Activated T-cell treated with anti-CD3 and anti-CD28 coated beads, Interleukin-2, amount 50 U/mL, for 48 hours (primary cell): Measurements from ENCODE around the gene KANK4.
"Not testable (repeated sequence)": the region's sequence is repeated elsewhere in the genome, so short reads cannot be mapped to it uniquely, and the experiment has no call there.

ENCODE experiments used
- DNase-seq, 2 experiments: peaks; one replicate each; pipeline ENCODE4 v3.0.0-alpha.2; 2020

Gene KANK4

GRCh38 chr1:62271134-62271533 is 48.1 kb downstream of the KANK4 start:
- DNase-seq: no peak

GRCh38 chr1:62269851-62270495 is 49.3 kb downstream of the KANK4 start:
- no peak for DNase-seq

- DNase-seq: no peak
Measured at GRCh38 chr1:62269439-62269838, 49.8 kb downstream of the KANK4 start.

GRCh38 chr1:62268315-62268714 is 50.9 kb downstream of the KANK4 start:
- no peak for DNase-seq

- no peak for DNase-seq
Measured at GRCh38 chr1:62265956-62266935, 53.0 kb downstream of the KANK4 start.

- no peak for DNase-seq
Measured at GRCh38 chr1:62263814-62264353, 55.4 kb downstream of the KANK4 start.

GRCh38 chr1:62263006-62263813 is 56.0 kb downstream of the KANK4 start:
- DNase-seq: no peak

- DNase-seq: no peak
Measured at GRCh38 chr1:62260688-62261087, 58.5 kb downstream of the KANK4 start.

GRCh38 chr1:62259551-62259950 is 59.7 kb downstream of the KANK4 start:
- DNase-seq: no peak

GRCh38 chr1:62250126-62250726 is 69.0 kb downstream of the KANK4 start:
- no peak for DNase-seq

GRCh38 chr1:62247391-62248168 is 71.7 kb downstream of the KANK4 start:
- DNase-seq: no peak

GRCh38 chr1:62245201-62245600 is 74.0 kb downstream of the KANK4 start:
- DNase-seq: no peak

- DNase-seq: not testable (repeated sequence)
Measured at GRCh38 chr1:62244380-62244779, 74.9 kb downstream of the KANK4 start.

GRCh38 chr1:62241371-62242131 is 77.7 kb downstream of the KANK4 start:
- no peak for DNase-seq

GRCh38 chr1:62240651-62241370 is 78.4 kb downstream of the KANK4 start:
- DNase-seq: no peak

GRCh38 chr1:62239652-62240403 is 79.4 kb downstream of the KANK4 start:
- DNase-seq: not testable (repeated sequence)

GRCh38 chr1:62238507-62238906 is 80.7 kb downstream of the KANK4 start:
- DNase-seq: no peak

- no peak for DNase-seq
Measured at GRCh38 chr1:62237950-62238374, 81.3 kb downstream of the KANK4 start.

GRCh38 chr1:62237361-62237760 is 81.9 kb downstream of the KANK4 start:
- DNase-seq: no peak
